ENCODE data around the gene ABCA13.
A peak's percentile ranks its signal among the peaks of the same experiment; 100 is the strongest.

GRCh38 chr7:48154792-48155413 lies 16.4 kb upstream of the ABCA13 start:
- TF ChIP-seq, protein P1, sequence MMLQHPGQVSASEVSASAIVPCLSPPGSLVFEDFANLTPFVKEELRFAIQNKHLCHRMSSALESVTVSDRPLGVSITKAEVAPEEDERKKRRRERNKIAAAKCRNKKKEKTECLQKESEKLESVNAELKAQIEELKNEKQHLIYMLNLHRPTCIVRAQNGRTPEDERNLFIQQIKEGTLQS (IDR thresholded peaks at IDR 0.05), result no peak
- peak; percentile 69 to 75 (median 73); a peak in 5 of 6 replicates for TF ChIP-seq CTCF (IDR thresholded peaks at IDR 0.05 in 2 of 3, conservative IDR thresholded peaks at IDR 0.05 in 1 of 3; ENCODE audit: borderline replicate concordance in 1 of 3, insufficient read depth in 1 of 3, low read depth in 2 of 3, low read length in 2 of 3)
- no peak for TF ChIP-seq POLR2A (IDR thresholded peaks at IDR 0.05; ENCODE audit: borderline replicate concordance, extremely low read depth, insufficient read depth, insufficient read length)
- peak; percentile 84 for TF ChIP-seq RAD21 (IDR thresholded peaks at IDR 0.05; ENCODE audit: low read depth)
- no peak for TF ChIP-seq SIN3A (IDR thresholded peaks at IDR 0.05; ENCODE audit: low read depth)
- no peak for TF ChIP-seq EGR1 (IDR thresholded peaks at IDR 0.05; ENCODE audit: low read depth)
- no peak for TF ChIP-seq EZH2 (IDR thresholded peaks at IDR 0.05)
- TF ChIP-seq CEBPB (IDR thresholded peaks at IDR 0.05; ENCODE audit: low read depth), result no peak
